GM18907 (cell line): Measurements from ENCODE around the gene ZNFX1.
"Not testable (repeated sequence)": the region's sequence is repeated elsewhere in the genome, so short reads cannot be mapped to it uniquely, and the experiment has no call there.

Experiments
- ATAC-seq: cut with Tn5 transposase; IDR thresholded peaks from one replicate; pipeline ENCODE4 v1.9.1; 2021; ENCODE audit warnings: mild to moderate bottlenecking, moderate library complexity; ENCODE audit not compliant: unreplicated experiment

ZNFX1 gene

DNA sequence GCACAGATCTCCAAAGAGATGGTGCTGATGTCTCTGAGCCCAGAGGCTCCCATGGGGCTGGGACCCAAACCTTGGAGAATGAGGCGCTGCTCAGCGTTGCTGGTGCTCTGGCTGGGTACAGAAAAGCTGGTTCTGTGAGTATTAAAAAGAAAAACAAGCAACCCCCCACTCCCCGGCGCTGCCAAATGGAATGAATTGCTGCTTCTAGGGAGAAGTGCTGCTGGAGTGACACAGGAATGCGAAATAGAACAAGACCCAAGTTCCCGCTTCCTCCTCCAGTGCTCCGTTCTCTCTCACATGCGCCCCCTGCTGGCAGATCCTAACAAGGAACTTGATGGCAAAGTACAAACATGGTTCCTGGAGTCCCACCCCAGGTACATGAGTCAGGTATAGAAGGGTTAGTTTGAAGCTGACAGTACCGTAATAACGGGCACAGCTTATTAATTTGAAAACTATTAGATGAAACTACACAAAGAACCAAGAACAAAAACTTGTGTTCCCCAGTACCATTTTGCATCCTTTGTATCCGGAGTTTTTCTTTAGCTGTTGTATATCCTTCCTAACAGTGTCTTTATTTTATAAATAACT lies 60.8 kb downstream of the ZNFX1 start:
- peak; percentile 33 for ATAC-seq

DNA sequence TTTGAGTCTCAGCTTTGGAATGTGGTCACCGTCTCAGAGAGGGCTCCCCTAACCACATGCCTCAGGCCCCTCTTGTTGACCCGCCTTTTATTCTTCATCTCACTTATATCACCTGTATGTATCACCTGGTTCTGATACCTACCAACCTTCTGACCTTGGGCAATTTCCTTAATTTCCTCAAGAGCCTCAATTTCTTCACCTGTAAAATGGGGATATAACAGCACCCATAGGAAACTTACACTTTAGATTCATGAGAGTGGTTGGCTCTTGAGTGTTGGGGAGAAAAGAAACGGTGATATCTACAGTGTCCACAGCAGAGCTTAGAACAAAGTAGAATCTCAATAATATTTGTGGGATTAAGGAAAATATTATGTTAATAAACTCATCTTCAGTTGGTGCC lies 62.6 kb downstream of the ZNFX1 start:
- no peak for ATAC-seq

DNA sequence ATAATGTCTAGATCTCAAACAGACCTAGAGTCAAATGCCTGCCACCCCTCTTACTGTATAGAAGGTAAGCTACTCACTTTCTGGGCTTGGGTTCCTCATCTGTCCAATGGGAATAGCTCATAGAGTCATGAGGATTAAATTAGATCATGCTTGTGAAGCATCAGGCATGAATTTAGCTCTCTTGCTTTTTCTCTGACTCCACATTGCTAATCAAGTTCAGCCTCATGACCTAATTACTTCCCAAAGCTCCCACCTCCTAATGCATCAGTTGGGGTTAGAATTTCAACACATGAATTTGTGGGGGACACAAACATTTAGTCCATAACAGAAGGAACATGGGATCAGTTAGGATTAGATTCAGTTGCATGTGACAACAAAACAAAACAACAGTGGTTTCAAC lies 63.3 kb downstream of the ZNFX1 start:
- no peak for ATAC-seq

DNA sequence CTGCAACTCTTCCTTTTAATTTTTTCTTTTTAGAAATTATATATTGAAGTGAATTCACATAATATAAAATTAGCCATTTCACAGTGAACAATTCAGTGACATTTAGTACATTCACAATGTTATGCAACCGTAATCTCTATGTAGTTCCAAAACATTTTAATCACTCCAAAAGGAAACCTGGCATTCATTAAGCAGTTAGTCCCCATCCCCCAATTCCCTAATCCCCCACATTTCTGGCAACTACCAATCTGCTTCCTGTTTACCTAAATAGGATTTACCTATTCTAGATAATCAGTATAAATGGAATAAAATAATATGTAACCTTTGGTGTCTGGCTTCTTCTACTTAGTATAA lies 67.1 kb downstream of the ZNFX1 start:
- ATAC-seq = no peak

GRCh38 chr20:49210101-49210756 lies 67.6 kb downstream of the ZNFX1 start:
- no peak for ATAC-seq

- ATAC-seq = no peak
Measured at GRCh38 chr20:49207076-49207475, 70.8 kb downstream of the ZNFX1 start.

- ATAC-seq = no peak
Measured at GRCh38 chr20:49203746-49204145, 74.1 kb downstream of the ZNFX1 start.

GRCh38 chr20:49203011-49203410 lies 74.8 kb downstream of the ZNFX1 start:
- ATAC-seq = no peak

- ATAC-seq = no peak
Measured at GRCh38 chr20:49199729-49200293, 78.0 kb downstream of the ZNFX1 start.

DNA sequence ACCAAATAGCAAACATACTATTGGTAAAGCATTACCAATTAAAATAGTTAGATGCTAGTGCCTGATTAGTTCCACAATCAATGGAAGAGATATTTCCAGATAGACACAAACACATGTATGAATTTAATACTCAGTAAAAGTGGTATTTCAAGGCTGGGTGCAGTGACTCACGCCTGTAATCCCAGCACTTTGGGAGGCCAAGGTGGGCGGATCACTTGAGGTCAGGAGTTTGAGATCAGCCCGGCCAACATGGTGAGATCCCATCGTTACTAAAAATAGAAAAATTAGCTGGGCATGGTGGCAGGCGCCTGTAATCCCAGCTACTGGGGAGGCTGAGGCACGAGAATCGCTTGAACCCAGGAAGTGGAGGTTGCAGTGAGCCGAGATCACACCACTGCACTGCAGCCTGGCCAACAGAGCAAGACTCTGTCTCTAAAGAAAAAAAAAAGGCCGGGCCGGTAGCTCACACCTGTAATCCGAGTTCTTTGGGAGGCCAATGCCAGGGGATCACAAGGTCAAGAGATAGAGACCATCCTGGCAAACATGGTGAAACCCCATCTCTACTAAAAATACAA lies 84.8 kb downstream of the ZNFX1 start:
- not testable (repeated sequence) for ATAC-seq
